Heart left ventricle (tissue), 16 donors: ENCODE data around the gene NRAP. TPM values are rescaled to one million over a fixed set of nuclear protein-coding genes. Genes with fewer than 3 reads are reported as not detected.

ENCODE experiments used
- ATAC-seq, 4 donors: fragments of 200-7000 bp; cut with Tn5 transposase; one replicate each; pipeline ENCODE4 v1.9.1; 2020 to 2022; ENCODE audit warnings: moderate library complexity in 4 of 4, mild to moderate bottlenecking in 3 of 4, moderate number of reproducible peaks in 1 of 4
- DNase-seq, 5 donors: peaks; one replicate each; pipeline ENCODE4 v3.0.0-alpha.2; 2020
- H3K27ac ChIP-seq, 12 donors: fragments of 200-600 bp; sonication (generic) in 4 of 12; one replicate each; pipeline versions ENCODE4 v1.5.0 to v1.8.0; 2016 to 2022; ENCODE audit warnings: mild to moderate bottlenecking in 2 of 12
- H3K27me3 ChIP-seq, 9 donors: fragments of 200-600 bp; sonication (generic) in 2 of 9; one replicate each; pipeline versions ENCODE4 v1.5.1 to v1.8.0; 2016 to 2022; ENCODE audit warnings: mild to moderate bottlenecking in 3 of 9
- H3K36me3 ChIP-seq, 9 donors: fragments of 200-600 bp; sonication (generic) in 2 of 9; one replicate each; pipeline versions ENCODE4 v1.5.0 to v1.8.0; 2018 to 2022; ENCODE audit warnings: mild to moderate bottlenecking in 2 of 9
- H3K4me1 ChIP-seq, 12 donors: fragments of 200-600 bp; sonication (generic) in 4 of 12; one replicate each; pipeline versions ENCODE4 v1.5.0 to v1.8.0; 2016 to 2022; ENCODE audit warnings: mild to moderate bottlenecking in 3 of 12
- H3K4me3 ChIP-seq, 12 donors: fragments of 200-600 bp; sonication (generic) in 4 of 12; one replicate each; pipeline versions ENCODE4 v1.5.0 to v1.8.0; 2017 to 2022; ENCODE audit warnings: mild to moderate bottlenecking in 9 of 12, moderate library complexity in 4 of 12
- H3K9me3 ChIP-seq, 12 donors: fragments of 200-600 bp; sonication (generic) in 4 of 12; one replicate each; pipeline versions ENCODE4 v1.5.0 to v1.8.0; 2016 to 2022; ENCODE audit warnings: mild to moderate bottlenecking in 1 of 12
- POLR2A ChIP-seq, 2 donors: fragments of 450-650 bp; IDR thresholded peaks; one replicate each; pipeline ENCODE4 v1.6.1; 2017; ENCODE audit warnings: antibody characterized with exemption in 2 of 2, mild to moderate bottlenecking in 2 of 2, moderate library complexity in 2 of 2
- WGBS, 4 donors: extraction: QIAGEN DNeasy Blood & Tissue Kit in 2 of 4; methylation state at CpG; one replicate each; pipeline versions ENCODE4 v1.1.5 to v1.1.7; 2013 to 2018; 5-methylcytosine and 5-hydroxymethylcytosine counted together
- intact Hi-C, 10 donors: fragments of 100-400 bp; cut with DNase I; formaldehyde crosslinking; loops; one replicate each; pipeline versions ENCODE4 v1.11.1 to v1.14.2; 2022
- polyA plus RNA-seq, 2 donors: library from polyadenylated mRNA; stranded (reverse); fragments of 200-250 nt; gene quantifications; one replicate each; pipeline ENCODE4 v1.2.3, GENCODE V29; 2013
- total RNA-seq, 9 donors: library from RNA; depleted of rRNA in 2 of 9; stranded (reverse); fragments of >200 nt in 2 of 9; fragmentation: NEBNext Ultra II Directional in 3 of 9; extraction: Animal tissue kit (Norgen Biotek cat#: 25700) in 3 of 9; gene quantifications; one replicate each; pipeline versions ENCODE4 v1.1.0 to v1.2.4, GENCODE V29; 2016 to 2023
- TF ChIP-seq, protein P1 (sequence below), 12 donors: fragments of 200-600 bp; sonication (generic) in 4 of 12; IDR thresholded peaks; one replicate each; pipeline versions ENCODE4 v1.5.0 to v1.8.0; 2018 to 2022; ENCODE audit warnings: antibody characterized with exemption in 12 of 12, mild to moderate bottlenecking in 5 of 12
- donor health status: ischemic (EF 13 %, LVEDD 7.1; RV severe dilation, severe dysfunction).
- donor health status: healthy with polysubstance abuse.
- donor health status: DM: no; HTN: yes; CAD: no.
- donor health status: DM: no; HTN: no; CAD: no.
- donor health status: ischemic (EF 25% LVEDD 6.9; RV normal size, moderate dysfunction).
- donor health status: ischemic (EF 25% LVEDD 5.7; RV mildly dilated, moderate dysfunction).
- donor health status: healthy.
- donor health status: DM: yes; HTN: yes; CAD: no.
- donor health status: ischemic (EF 35%, LVEDD 5.7; RV mildly dilated, moderate dysfunction).
- donor health status: nonischemic (EF 11% LVEDD 7.7; RV severe dilation, severe dysfunction).
- donor health status: DM: yes; HTN: yes; CAD: no.
- donor health status: PGD.
- donor health status: ischemic (EF 29% LVEDD 5.4; RV normal size, mild dysfunction).
- donor health status: nonischemic (EF 23%, LVEDD 6.1; RV moderate dilation, normal function).

The NRAP gene
- total and polyA plus RNA-seq, 11 donors = 278 to 2,789 (median 1,125) TPM

DNA sequence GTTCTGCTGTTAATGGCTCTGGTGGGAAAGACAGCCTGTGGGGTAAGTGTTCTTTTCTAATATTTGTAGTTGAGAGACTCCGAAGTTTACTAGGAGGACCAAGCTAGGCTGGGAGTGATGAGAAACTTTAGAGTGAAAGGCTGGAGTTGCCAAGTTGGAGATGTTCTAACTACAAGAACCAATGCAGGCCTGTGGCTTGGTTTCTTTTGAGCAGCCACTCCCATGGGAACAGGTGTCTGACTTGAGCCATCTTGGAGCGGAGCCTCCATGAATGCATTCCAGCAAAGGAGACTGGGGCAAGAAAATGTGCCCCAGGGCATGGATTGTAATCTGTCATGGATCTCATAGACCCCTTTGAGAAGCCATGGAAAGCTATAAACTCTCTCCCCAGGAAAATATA is 110.7 kb downstream of the NRAP start:
- no peak overlapping the region for H3K4me3 ChIP-seq
- no peaks in the 10 kb centered on the region for H3K9me3 ChIP-seq
- WGBS, 4 donors = 94 to 100% (median 97%) methylated on average over 2 of the region's 2 CpGs
- no peak for TF ChIP-seq POLR2A (IDR thresholded peaks at IDR 0.05)
- TF ChIP-seq, protein P1, sequence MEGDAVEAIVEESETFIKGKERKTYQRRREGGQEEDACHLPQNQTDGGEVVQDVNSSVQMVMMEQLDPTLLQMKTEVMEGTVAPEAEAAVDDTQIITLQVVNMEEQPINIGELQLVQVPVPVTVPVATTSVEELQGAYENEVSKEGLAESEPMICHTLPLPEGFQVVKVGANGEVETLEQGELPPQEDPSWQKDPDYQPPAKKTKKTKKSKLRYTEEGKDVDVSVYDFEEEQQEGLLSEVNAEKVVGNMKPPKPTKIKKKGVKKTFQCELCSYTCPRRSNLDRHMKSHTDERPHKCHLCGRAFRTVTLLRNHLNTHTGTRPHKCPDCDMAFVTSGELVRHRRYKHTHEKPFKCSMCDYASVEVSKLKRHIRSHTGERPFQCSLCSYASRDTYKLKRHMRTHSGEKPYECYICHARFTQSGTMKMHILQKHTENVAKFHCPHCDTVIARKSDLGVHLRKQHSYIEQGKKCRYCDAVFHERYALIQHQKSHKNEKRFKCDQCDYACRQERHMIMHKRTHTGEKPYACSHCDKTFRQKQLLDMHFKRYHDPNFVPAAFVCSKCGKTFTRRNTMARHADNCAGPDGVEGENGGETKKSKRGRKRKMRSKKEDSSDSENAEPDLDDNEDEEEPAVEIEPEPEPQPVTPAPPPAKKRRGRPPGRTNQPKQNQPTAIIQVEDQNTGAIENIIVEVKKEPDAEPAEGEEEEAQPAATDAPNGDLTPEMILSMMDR (IDR thresholded peaks at IDR 0.05) = no peak
- intact Hi-C loops = no loop called here
- H3K27me3 ChIP-seq = peaks cover 0 to 6% (median 0%) of the 10 kb centered on the region in 9 donors
- no peak overlapping the region for H3K27ac ChIP-seq
- ATAC-seq (no peak), DNase-seq (no peak)
- H3K36me3 ChIP-seq = no peaks in the 10 kb centered on the region
- H3K4me1 ChIP-seq = peaks cover 0 to 13% (median 0%) of the 10 kb centered on the region in 12 donors

DNA sequence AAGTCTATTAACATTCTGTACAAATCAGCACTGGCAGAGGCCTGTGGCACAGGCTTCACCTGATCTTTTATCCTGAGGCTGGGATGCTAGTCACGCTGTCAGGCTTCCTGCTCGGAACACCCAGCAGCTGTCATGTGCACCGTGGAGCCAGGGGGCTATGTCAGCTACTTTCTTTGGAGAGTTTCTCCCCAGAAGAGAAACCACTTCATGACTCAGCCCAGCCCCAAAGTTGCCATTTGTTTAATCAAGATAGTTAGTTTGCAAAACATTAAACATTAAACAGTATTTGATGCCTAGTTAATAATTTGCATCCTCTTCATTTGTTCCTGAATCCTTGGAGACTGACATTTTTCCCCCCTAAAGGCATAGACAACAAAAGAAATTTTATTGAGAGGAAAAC is 111.1 kb downstream of the NRAP start, which contains the start of gene HABP2:
HABP2 (plus strand) TSS at position 353 of the 400 bp plus-strand sequence. CDS start 69 bp downstream, outside the sequence.
- intact Hi-C loops = no loop called here
- peaks cover 0 to 9% (median 0%) of the 10 kb centered on the region in 12 donors for H3K4me1 ChIP-seq
- ATAC-seq (no peak), DNase-seq (no peak)
- no peak for TF ChIP-seq POLR2A (IDR thresholded peaks at IDR 0.05)
- TF ChIP-seq, protein P1 (IDR thresholded peaks at IDR 0.05) = no peak
- 67 to 78% (median 73%) methylated on average over 3 of the region's 3 CpGs for WGBS, 4 donors
- H3K27ac ChIP-seq = no peak within 1 kb of the TSS
- H3K9me3 ChIP-seq = no peaks in the 10 kb centered on the region
- H3K4me3 ChIP-seq = no peak within 1 kb of the TSS
- peaks cover 0 to 6% (median 0%) of the 10 kb centered on the region in 9 donors for H3K27me3 ChIP-seq
- no peaks in the 10 kb centered on the region for H3K36me3 ChIP-seq

DNA sequence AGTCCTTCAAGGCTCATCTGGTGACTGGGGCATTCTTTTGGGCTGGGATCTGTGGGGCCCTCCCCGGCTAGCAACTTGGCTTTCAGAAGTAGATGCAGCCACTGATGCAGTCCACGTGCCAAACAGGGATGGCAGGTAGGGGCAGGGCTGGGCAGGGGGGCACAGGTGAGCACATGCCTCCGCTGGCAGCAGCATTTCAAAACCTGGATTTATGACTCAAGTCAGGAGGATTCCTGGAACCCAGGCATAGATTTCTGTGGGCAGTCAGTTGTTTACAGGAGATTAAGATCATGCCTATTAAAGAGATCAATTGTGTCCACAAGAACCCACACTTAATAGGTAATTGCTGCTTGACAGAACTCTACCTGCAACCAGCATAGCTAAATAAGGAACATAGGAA is 111.8 kb downstream of the NRAP start:
- Histone ChIP-seq H3K27me3 (peaks cover 0 to 6% (median 0%) of the 10 kb centered on the region in 9 donors), H3K4me1 (peaks cover 0 to 2% (median 0%) of the 10 kb centered on the region in 12 donors), H3K27ac (no peak overlapping the region), H3K9me3 (no peaks in the 10 kb centered on the region), H3K36me3 (no peaks in the 10 kb centered on the region), H3K4me3 (no peak overlapping the region)
- ATAC-seq (no peak), DNase-seq (no peak)
- intact Hi-C loops = no loop called here
- TF ChIP-seq POLR2A (IDR thresholded peaks at IDR 0.05) = no peak
- TF ChIP-seq, protein P1 (IDR thresholded peaks at IDR 0.05) = no peak
- WGBS, 4 donors = 87 to 96% (median 93%) methylated on average over 3 of the region's 3 CpGs

GRCh38 chr10:113550365-113550764 is 113.5 kb downstream of the NRAP start:
- ATAC-seq = no peak
- intact Hi-C loops = no loop called here
- no peak overlapping the region for H3K27ac ChIP-seq
- DNase-seq = no peak
- no peaks in the 10 kb centered on the region for H3K36me3 ChIP-seq
- H3K4me1 ChIP-seq = no peaks in the 10 kb centered on the region
- no peak overlapping the region for H3K4me3 ChIP-seq
- no peaks in the 10 kb centered on the region for H3K9me3 ChIP-seq
- WGBS, 4 donors = 43 to 63% (median 50%) methylated on average over 6 of the region's 6 CpGs
- H3K27me3 ChIP-seq = peaks cover 0 to 5% (median 0%) of the 10 kb centered on the region in 9 donors
- TF ChIP-seq, protein P1 (IDR thresholded peaks at IDR 0.05) = no peak
- no peak for TF ChIP-seq POLR2A (IDR thresholded peaks at IDR 0.05)
